HepG2 (cell line): ENCODE measurements around the gene SLC4A2. TPM values are rescaled to one million over a fixed set of nuclear protein-coding genes. Genes with fewer than 3 reads are reported as not detected.

Source experiments
- AGO2 ChIP-seq: fragments of 200-400 bp; formaldehyde crosslinking; optimal IDR thresholded peaks from 2 replicates; pipeline ENCODE3; 2017; ENCODE audit warnings: mild to moderate bottlenecking, low read depth, low read length, moderate library complexity
- CTCF ChIP-seq: sonication (generic); formaldehyde crosslinking; IDR thresholded peaks from 2 replicates; pipeline ENCODE4 v1.5.0; 2020; ENCODE audit warnings: mild to moderate bottlenecking, missing genetic modification reagents, moderate library complexity
- E2F5 ChIP-seq: sonication (generic); formaldehyde crosslinking; conservative IDR thresholded peaks from 2 replicates; pipeline ENCODE4 v1.4.0; 2020; ENCODE audit warnings: missing genetic modification reagents
- EED ChIP-seq: sonication (generic); formaldehyde crosslinking; IDR thresholded peaks from 2 replicates; pipeline ENCODE4 v1.5.0; 2020; ENCODE audit warnings: mild to moderate bottlenecking, missing genetic modification reagents
- ERF ChIP-seq: IDR thresholded peaks from 2 replicates; pipeline ENCODE4 v1.6.1; 2018; ENCODE audit warnings: missing biosample characterization, missing genetic modification reagents
- GMEB1 ChIP-seq: sonication (generic); formaldehyde crosslinking; IDR thresholded peaks from 2 replicates; pipeline ENCODE4 v1.5.1; 2020; ENCODE audit warnings: missing genetic modification reagents, mild to moderate bottlenecking, borderline replicate concordance
- ISL2 ChIP-seq: sonication (generic); formaldehyde crosslinking; IDR thresholded peaks from 2 replicates; pipeline ENCODE4 v1.5.0; 2020; ENCODE audit warnings: missing genetic modification reagents
- ONECUT2 ChIP-seq: sonication (generic); formaldehyde crosslinking; IDR thresholded peaks from 2 replicates; pipeline ENCODE4 v1.4.0; 2020; ENCODE audit warnings: missing genetic modification reagents
- RARG ChIP-seq: sonication (generic); formaldehyde crosslinking; IDR thresholded peaks from 2 replicates; pipeline ENCODE4 v1.4.0; 2020; ENCODE audit warnings: low read depth, mild to moderate bottlenecking, missing genetic modification reagents
- STAG1 ChIP-seq: sonication (generic); formaldehyde crosslinking; IDR thresholded peaks from 2 replicates; pipeline ENCODE4 v1.4.0; 2020; ENCODE audit warnings: missing genetic modification reagents
- TRIM22 ChIP-seq: fragments of 450-650 bp; IDR thresholded peaks from 2 replicates; pipeline ENCODE4 v1.6.1; 2017
- ZBTB49 ChIP-seq: sonication (generic); formaldehyde crosslinking; IDR thresholded peaks from 2 replicates; pipeline ENCODE4 v1.4.0; 2020; ENCODE audit warnings: missing genetic modification reagents, borderline replicate concordance
- ZFP36 ChIP-seq: fragments of 150-350 bp; IDR thresholded peaks from 2 replicates; pipeline ENCODE4 v1.6.1; 2018; ENCODE audit warnings: borderline replicate concordance, low read length, low read depth; ENCODE audit not compliant: partially characterized antibody
- ZNF598 ChIP-seq: sonication (generic); formaldehyde crosslinking; IDR thresholded peaks from 2 replicates; pipeline ENCODE4 v1.5.1; 2020; ENCODE audit warnings: mild to moderate bottlenecking, missing genetic modification reagents, borderline replicate concordance
- ZNF609 ChIP-seq: sonication (generic); formaldehyde crosslinking; IDR thresholded peaks from 2 replicates; pipeline ENCODE4 v1.4.0; 2020; ENCODE audit warnings: mild to moderate bottlenecking, missing genetic modification reagents, borderline replicate concordance
- ZNF777 ChIP-seq: sonication (generic); formaldehyde crosslinking; IDR thresholded peaks from 2 replicates; pipeline ENCODE4 v1.4.0; 2020; ENCODE audit warnings: missing genetic modification reagents
- polyA plus RNA-seq, 8 experiments: library from polyadenylated mRNA; depleted of rRNA in 3 of 8; stranded (reverse) in 7 of 8; unstranded in 1 of 8; fragments of >200 nt; fragmentation: Illumina TruSeq in 4 of 8; extraction: Trizol in 4 of 8; gene quantifications; 2 replicates each; pipeline versions ENCODE4 v1.2.1 to v1.2.3, GENCODE V29; 2011 to 2016; ENCODE audit warnings: low read depth in 4 of 8, missing spikeins in 1 of 8, mixed read lengths in 1 of 8; ENCODE audit not compliant: insufficient read depth in 1 of 8
- total RNA-seq, 5 experiments: library from RNA; depleted of rRNA; stranded (reverse); fragments of >200 nt; fragmentation: Illumina TruSeq; extraction: Trizol; gene quantifications; 2 replicates each; pipeline ENCODE4 v1.2.3, GENCODE V29; 2016; ENCODE audit warnings: low read depth in 1 of 5

The SLC4A2 gene
- total and polyA plus RNA-seq, 2 of the 13 experiments (the other 11 are each of a cell fraction or from before 2014, with no cell fraction given), result 51.9 to 73.4 TPM

- no peak for TF ChIP-seq ZNF609 (CRISPR knock-in tag)
- TF ChIP-seq ERF (CRISPR knock-in tag), result no peak; the same call in 1 of the 2 replicates
- TF ChIP-seq ZBTB49 (CRISPR knock-in tag), result no peak
- no peak for TF ChIP-seq ZFP36
- no peak for TF ChIP-seq ISL2 (CRISPR knock-in tag)
- no peak for TF ChIP-seq E2F5 (CRISPR knock-in tag)
- TF ChIP-seq STAG1 (CRISPR knock-in tag), result no peak
- TF ChIP-seq CTCF, result peak; percentile 58
- peak; percentile 77 for TF ChIP-seq GMEB1
- TF ChIP-seq AGO2, result no peak
- no peak for TF ChIP-seq TRIM22
- no peak for TF ChIP-seq ZNF598 (CRISPR knock-in tag)
- no peak for TF ChIP-seq ONECUT2 (CRISPR knock-in tag)
- TF ChIP-seq ZNF777 (CRISPR knock-in tag), result no peak
- TF ChIP-seq RARG (CRISPR knock-in tag), result no peak
- TF ChIP-seq EED (CRISPR knock-in tag), result no peak
These were observed at the start of gene SLC4A2 (continued) for GRCh38 chr7:151059367-151060112.
